ENCODE results near the gene PGK1.

PGK1 gene

GRCh38 chrX:78102091-78102490 lies 2.0 kb upstream of the PGK1 start:
- TF ChIP-seq SIN3A (IDR thresholded peaks at IDR 0.05; ENCODE audit: borderline replicate concordance, insufficient read depth, low read length) = no peak
- TF ChIP-seq POLR2AphosphoS5 (IDR thresholded peaks at IDR 0.05; ENCODE audit: low read depth, low read length) = no peak
- TF ChIP-seq FOXP2 (optimal IDR thresholded peaks at IDR 0.05; ENCODE audit: borderline replicate concordance, extremely low read depth, extremely low read length, insufficient read depth) = no peak
- TF ChIP-seq REST (IDR thresholded peaks at IDR 0.05; ENCODE audit: insufficient read depth in 1 of 2, low read depth in 2 of 2, low read length in 2 of 2) = no peak
- TF ChIP-seq TAF1 (IDR thresholded peaks at IDR 0.05; ENCODE audit: borderline replicate concordance, insufficient read depth, low read length) = no peak

- TF ChIP-seq POLR2AphosphoS5 (IDR thresholded peaks at IDR 0.05; ENCODE audit: low read depth, low read length) = no peak
- TF ChIP-seq REST (IDR thresholded peaks at IDR 0.05; ENCODE audit: insufficient read depth in 1 of 2, low read depth in 2 of 2, low read length in 2 of 2) = no peak
- no peak for TF ChIP-seq SIN3A (IDR thresholded peaks at IDR 0.05; ENCODE audit: borderline replicate concordance, insufficient read depth, low read length)
- TF ChIP-seq TAF1 (IDR thresholded peaks at IDR 0.05; ENCODE audit: borderline replicate concordance, insufficient read depth, low read length) = no peak
- TF ChIP-seq FOXP2 (optimal IDR thresholded peaks at IDR 0.05; ENCODE audit: borderline replicate concordance, extremely low read depth, extremely low read length, insufficient read depth) = no peak
Measured at GRCh38 chrX:78103001-78103622, 936 bp upstream of the PGK1 start.

GRCh38 chrX:78104447-78105176 lies 564 bp downstream of the PGK1 start:
- TF ChIP-seq POLR2AphosphoS5 (IDR thresholded peaks at IDR 0.05; ENCODE audit: low read depth, low read length) = no peak; the same call in 1 of the 2 replicates
- TF ChIP-seq FOXP2 (optimal IDR thresholded peaks at IDR 0.05; ENCODE audit: borderline replicate concordance, extremely low read depth, extremely low read length, insufficient read depth) = no peak
- TF ChIP-seq REST (IDR thresholded peaks at IDR 0.05; ENCODE audit: insufficient read depth in 1 of 2, low read depth in 2 of 2, low read length in 2 of 2) = no peak
- TF ChIP-seq TAF1 (IDR thresholded peaks at IDR 0.05; ENCODE audit: borderline replicate concordance, insufficient read depth, low read length) = no peak
- TF ChIP-seq SIN3A (IDR thresholded peaks at IDR 0.05; ENCODE audit: borderline replicate concordance, insufficient read depth, low read length) = 0 out of 2 replicates have a peak, but pooled peaks have one; percentile 4

- TF ChIP-seq POLR2AphosphoS5 (IDR thresholded peaks at IDR 0.05; ENCODE audit: low read depth, low read length) (no peak), SIN3A (IDR thresholded peaks at IDR 0.05; ENCODE audit: borderline replicate concordance, insufficient read depth, low read length) (no peak), TAF1 (IDR thresholded peaks at IDR 0.05; ENCODE audit: borderline replicate concordance, insufficient read depth, low read length) (no peak), REST (IDR thresholded peaks at IDR 0.05; ENCODE audit: insufficient read depth in 1 of 2, low read depth in 2 of 2, low read length in 2 of 2) (no peak), FOXP2 (optimal IDR thresholded peaks at IDR 0.05; ENCODE audit: borderline replicate concordance, extremely low read depth, extremely low read length, insufficient read depth) (no peak)
Measured at GRCh38 chrX:78105944-78106650, 2.0 kb downstream of the PGK1 start.
